Islet precursor cell (in vitro differentiated cells): ENCODE measurements around the gene SPATA24.
"Not testable (repeated sequence)": the region's sequence is repeated elsewhere in the genome, so short reads cannot be mapped to it uniquely, and the experiment has no call there.

Experiments used
- DNase-seq: peaks from one replicate; pipeline ENCODE4 v3.0.0-alpha.2; 2018

SPATA24 gene

DNA sequence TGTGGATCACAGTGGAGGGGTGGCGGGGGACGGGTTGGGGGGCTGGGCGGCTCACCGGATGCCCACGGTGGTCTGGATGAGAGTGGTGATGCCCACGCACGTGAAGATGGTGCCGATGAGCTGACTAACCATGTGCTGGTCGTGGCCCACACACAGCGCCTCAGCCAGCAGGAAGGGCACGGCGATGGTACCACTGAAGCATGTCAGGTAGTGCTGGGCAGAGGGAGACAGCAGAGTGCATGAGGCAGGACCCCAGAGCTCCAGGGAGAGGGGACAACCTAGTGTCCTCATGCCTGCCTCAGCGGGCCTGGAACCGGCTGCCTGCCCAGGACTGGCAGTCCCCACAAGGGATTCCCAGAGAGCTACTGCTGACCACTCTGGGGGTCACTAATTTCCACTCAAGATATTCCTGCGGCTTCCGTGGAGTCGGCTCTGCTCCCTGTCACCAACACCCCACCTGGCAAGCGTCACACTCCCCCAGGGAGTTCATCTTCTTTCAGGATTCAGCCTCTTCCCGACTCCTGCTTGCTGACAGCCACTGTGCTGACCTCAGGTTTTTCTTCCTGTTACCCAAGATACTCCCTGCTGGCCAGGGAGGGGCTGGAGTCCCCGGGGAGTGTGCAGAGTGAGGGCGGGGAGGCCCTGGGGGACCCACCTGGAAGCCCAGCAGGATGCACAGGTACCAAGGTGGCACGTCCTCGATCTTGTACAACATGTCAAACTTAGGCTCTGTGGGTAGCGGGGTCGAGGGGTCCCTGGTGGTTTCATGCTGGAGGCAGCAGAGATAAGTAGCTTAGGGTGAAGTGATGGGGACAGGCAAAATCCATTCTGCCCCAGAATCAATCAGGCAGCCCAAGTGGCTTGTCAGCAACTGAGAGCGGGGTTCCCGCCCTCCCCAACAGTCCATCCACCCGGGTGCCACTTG, 21.8 kb downstream of the SPATA24 start:
- no peak for DNase-seq

DNA sequence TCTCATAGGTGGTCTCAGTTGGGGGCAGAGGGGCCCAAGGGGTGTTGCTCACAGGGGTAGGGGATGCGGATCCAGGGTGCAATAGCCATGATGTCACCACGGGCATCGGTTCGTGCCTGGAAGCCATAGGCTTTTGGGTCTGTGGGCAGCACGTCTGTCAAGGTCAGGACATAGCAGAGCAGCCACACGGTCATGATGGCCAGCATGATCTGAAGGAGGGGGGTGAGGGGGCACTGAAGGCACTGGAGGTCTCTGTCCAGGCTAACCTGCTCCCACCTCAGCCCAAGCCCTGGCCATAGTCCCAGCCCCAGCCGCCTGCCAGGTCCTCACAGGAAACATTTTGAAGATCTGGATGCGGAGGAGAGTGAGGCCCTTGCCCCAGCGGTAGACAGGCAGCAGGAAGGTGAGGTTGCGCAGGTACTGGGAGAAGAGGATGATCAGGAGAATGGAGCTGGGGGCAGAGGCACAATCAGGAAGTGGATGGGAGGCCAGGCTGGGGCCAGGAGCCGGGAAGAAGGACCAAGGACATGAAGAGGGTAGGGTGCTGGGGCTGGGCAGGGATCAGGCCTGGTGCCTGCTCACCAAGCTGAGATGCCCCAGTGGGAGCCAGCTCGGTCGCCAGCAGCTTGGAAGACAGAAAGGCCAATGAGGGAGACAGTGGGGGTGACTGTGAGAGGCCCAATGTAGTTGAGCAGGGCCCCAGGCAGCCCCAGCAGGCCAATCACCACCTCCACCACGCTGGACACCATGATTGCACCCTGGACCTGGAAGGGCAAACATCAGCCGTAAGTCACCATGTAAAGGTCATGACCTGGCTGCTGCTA, 24.1 kb downstream of the SPATA24 start:
- DNase-seq, result no peak

DNA sequence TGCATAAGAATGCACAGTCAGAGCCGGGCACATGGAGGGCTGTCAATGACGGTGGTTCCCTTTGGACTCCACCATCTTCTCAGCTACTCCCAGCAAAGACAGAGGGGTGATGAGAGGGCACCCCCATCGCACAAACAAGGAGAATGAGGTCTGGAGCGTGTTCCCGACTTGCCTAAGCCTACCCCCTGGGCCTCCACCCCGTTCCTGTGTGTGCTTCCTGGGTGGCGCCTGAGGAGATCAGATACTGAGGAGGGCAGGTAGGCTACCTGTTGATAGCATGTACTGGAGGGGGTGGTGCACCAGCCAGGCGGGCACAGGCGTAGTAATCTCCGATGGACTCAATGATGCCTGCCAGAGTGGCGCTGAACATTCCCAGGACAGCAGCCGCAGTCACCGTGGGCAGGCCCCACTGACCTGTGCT, 24.9 kb downstream of the SPATA24 start:
- no peak for DNase-seq

DNA sequence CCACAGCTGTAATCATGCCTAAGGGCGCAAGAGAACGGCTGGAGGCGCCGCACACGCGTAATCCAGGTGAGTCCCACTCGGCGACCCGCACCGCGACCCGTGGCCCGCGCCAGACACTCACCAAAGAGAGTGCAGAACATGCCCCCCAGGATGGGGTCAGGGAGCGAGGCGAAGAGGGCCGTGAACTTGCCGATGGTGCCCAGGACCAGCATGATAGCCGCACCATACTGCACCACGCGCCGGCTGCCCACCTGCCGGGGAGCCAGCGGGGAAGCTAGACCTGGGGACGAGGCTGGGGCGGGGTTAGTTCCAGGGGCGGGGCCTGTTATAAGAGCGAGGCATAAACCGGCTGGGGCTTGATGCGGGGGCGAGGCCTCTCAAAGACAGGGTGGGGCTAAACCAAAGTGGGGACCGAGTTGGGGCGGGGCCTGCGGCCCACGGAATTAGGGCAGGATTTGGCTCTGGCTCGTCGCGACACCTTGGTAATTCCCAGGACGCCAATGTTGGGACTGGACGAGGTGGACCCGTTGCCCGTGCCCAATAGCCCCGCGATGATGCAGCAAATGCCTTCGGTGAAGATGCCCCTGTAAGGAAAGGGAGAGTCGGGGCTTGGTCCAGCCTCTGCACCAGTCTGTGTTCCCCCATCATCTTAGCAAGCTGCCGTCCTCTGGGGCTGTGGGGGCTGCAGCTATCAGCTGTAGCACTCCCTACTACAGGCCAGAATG, 25.6 kb downstream of the SPATA24 start:
- peak; percentile 37 for DNase-seq

DNA sequence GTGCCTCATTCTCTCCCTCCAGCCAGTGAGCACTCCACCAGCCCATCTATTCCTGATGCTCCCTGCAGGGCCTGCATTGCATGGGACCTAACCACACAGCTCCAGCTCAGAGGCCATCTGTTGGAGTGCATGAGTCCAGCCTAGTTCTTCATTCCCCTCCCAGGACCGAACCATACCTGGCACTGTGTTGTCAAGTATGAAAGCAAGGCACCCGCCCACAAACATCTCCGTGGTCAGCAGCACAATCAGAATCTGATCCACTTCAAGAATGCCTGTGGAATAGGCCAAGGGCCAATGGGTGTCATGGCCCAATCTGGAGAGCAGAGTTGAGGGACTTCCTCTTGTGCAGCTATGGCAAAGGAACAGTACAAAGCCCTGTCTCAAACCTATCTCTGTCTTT, 26.7 kb downstream of the SPATA24 start:
- no peak for DNase-seq

DNA sequence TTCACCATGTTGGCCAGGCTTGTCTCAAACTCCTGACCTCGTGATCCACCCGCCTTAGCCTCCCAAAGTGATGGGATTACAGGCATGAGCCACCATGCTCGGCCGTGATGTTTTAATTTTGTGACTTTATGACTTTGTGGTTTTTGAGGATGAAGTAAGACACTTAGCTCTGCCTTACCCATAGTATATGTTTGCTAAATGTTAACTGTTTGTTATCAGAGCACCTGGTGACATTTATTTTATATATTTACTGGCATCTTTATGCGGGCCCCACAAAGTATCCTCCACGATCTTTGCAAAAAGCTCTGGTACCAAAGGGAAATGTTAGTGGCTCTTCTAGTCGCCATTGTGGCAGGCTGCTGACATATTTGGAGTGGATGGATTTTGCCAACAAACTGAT, 27.5 kb downstream of the SPATA24 start:
- no peak for DNase-seq

DNA sequence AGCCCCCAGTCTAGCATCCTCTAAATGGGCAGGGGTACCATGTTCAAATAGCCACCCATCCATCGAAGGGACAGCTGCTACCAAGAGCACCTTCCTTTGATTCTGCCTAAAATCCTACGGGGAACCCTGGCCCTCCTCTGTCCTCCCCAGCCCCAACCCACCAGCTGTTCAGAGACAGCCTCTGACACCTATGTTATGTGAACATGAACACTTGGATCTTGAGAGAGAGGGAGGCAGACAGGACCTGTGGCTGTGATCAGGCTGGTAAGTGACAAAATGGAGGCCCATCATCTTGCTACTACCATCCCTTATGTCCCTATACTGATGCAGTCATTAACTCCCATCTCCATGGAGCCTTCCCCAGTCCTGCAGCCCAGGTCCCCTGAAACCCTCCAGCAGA, 29.0 kb downstream of the SPATA24 start:
- no peak for DNase-seq

DNA sequence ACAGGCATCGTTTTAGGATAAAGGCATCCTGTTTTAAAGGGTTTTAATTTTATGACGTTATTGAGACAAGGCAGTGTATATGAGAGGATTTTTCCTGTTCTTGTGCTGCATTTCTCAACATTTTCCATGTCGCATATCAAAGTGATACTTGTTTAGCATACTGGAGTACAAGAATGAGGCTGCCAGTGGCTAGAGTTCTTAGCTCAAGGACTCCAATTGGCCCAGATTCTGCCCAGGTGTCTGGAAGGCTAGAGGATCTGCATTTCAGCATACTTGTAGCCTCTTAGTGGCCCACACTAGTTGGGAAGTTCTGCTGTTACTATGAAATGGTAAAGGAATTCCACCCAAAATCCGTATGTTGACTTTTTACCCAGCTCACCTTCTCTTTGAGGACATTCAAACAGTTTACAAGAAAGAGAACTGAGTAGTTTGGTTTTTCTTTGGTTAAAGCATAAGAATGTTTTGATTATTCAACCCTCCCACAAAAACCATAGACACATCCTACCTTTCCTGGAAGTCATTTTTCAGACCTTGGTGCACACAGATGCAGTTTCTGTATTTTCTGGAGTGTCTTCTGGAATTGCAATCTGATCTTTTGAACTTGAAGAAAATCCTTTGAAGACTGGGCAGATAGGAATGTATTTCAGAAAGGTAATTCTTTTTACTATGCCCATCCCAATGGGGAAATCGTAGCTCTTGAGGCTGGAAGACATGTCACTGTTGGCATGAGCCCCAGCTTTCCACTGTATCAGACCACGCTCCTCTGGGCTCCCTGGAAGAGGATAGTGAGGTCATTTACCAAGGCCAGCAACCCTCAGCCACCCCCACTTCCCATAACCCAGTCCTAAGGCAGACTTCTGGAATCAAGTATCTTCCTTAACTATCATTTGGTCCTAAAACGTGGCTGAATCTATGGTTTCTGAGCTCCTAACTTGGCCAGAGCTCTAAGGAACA, 32.1 kb downstream of the SPATA24 start:
- DNase-seq, result no peak

DNA sequence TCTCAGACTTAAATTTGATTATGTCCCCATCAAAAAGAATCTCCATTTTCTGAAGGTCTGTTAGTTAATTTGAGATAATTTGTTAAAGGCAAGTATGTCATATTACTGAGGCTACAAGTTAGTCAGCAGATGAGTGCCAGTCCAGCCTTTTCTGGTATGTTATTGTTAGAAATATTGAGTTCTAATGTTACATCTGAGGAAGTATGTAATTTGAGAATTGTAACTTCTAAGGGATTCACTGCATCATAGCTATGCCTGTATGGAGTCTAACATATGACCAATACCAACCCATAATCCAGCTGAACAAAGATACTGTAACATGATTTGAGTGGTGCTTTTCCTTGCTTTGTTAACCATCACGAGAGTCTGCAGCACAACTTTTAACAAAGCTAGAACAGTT, 34.7 kb downstream of the SPATA24 start:
- no peak for DNase-seq

DNA sequence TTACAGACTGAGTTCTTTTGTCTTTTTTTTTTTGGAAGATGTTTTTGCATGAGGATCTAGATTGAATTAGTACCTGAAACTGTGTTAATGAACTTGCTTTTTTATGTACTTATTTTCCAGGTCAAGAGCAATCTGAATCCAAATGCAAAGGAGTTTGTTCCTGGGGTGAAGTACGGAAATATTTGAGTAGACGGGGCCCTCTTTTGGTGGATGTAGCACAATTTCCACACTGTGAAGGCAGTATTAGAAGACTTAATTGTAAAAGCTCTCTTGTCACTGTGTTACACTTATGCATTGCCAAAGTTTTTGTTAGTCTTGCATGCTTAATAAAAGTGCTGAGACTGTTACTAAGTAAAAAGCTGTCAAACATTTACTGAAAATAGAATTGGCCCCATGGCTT, 35.3 kb downstream of the SPATA24 start:
- no peak for DNase-seq

DNA sequence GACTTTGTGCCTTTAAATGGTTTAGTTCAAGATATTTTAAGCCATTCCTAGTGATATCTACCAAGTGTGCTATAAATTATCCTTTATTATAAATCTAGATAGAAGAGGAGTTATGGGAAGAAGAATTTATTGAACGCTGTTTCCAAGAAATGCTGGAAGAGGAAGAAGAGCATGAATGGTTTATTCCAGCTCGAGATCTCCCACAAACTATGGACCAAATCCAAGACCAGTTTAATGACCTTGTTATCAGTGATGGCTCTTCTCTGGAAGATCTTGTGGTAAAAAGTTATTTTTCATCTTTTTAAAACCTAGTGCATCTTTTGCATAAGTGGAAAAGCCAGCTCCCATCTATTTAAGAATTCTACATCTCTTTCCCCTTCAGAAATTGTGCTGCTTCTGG, 39.4 kb downstream of the SPATA24 start:
- DNase-seq, result no peak

DNA sequence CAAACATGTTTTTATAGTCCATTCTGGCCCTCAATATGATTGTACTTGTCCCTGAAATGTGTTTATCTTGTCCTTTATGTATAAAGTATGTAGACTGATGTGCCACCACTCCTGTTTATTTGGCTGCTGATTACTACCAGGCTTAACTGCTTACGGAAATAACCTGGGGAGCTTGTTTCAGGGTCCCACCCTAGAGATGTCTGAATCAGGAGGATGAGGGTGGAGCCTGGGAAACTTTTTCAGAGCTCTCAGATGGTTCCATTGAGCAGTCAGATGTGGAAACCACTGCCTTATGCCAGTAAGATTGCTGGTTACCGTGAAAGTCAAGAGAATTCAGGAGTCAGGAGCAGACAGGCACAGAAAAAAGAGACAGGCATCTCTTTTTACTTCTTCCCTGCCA, 40.0 kb downstream of the SPATA24 start:
- DNase-seq, result no peak

DNA sequence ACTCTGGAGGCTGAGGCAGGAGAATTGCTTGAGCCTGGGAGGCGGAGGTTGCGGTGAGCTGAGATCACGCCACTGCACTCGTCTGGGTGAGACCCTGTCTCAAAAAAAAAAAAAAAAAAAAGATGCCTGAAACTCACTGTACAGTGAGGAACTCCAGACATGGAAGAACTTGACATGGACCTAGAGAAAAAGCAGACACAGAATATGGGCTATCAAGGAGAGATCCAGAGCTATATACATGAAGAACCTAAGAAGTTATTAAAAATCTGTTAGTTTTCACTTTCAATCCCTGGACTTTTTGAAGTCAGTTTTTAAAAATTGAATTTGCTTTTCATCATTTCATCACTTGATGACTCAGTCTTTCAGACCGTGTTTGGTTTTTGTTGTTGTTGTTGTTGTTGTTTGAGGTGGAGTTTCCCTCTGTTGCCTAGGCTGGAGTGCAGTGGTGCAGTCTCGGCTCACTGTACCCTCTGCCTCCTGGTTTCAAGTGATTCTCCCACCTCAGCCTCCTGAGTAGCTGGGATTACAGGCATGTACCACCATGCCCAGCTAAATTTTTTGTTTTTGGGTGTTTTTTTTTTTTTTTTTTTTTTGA, 42.0 kb downstream of the SPATA24 start:
- no peak for DNase-seq

DNA sequence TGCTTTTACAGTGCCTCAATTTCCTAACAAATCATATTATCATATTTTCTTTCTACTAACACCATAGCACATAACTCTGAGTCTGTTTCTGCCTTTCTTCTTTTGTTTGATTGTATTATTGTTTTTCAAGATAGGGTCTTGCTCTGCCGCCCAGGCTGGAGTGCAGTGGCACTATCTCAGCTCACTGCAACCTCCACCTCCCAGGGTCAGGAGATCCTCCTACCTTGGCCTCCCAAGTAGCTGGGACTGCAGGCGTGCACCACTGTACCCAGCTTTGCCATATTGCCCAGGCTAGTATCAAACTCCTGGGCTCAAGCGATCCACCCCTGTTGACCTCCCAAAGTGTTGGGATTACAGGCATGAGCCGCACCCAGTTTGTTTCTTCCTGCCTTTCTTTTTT, 43.5 kb downstream of the SPATA24 start:
- no peak for DNase-seq

DNA sequence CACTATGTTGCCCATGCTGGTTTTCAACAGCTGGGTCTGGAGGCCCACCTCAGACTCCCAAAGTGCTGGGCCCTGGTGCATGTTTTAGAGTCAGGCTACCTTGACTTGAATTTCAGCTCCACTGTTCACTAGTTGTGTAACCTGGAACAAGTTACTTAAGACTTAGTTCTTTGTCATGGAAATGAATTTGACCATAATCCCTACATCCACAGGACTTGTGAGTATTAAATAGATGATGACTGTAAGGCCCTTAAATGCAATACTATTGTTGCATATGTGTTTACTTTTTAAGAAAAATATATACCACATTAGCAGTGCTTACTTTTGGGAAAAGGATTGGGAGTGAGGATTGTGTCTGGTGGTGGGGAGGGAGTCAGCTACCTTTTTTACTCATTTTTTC, 45.8 kb downstream of the SPATA24 start:
- DNase-seq, result no peak

DNA sequence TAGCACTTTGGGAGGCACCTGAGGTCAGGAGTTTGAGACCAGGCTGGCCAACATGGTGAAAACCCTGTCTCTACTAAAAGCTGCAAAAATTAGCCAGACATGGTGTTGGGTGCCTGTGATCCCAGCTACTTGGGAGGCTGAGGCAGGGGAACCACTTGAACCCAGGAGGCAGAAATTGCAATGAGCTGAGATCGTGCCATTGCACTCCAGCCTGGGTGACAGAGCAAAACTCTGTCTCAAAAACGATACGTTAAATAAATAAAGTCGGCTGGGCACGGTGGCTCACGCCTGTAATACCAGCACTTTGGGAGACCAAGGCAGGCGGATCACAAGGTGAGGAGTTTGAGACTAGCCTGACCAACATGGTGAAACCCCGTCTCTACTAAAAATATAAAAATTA, 48.0 kb downstream of the SPATA24 start:
- DNase-seq, result not testable (repeated sequence)

DNA sequence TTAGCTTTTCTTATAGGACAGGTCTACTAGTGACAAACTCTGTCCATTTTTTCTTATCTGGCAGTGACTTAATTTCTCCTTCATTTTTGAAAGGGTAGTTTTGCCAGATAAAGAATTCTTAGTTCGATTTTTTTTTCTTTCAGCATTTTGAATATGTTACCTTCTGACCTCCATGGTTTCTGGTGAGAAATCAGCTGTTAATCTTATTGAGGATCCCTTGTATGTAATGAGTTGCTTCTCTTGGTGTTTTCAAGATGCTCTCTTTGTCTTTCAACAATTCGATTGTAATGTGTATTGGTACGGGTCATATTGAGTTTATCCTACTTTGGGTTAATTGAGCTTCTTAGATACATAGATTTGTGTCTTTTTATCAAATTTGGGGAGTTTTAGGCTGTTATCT, 49.7 kb downstream of the SPATA24 start:
- no peak for DNase-seq

DNA sequence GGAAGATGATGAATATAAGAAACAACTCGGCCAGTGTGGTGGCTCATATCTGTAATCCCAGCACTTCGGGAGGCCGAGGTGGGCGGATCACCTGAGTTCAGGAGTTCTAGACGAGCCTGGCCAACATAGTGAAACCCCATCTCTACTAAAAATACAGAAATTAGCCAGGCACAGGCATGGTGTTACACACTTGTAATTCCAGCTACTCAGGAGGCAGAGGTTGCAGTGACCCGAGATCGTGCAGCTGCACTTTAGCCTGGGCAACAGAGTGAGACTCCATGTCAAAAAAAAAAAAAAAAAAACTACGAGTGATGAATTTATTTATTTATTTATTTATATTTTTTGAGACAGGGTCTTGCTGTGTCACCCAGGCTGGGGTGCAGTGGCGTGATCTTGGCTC, 56.0 kb downstream of the SPATA24 start:
- not testable (repeated sequence) for DNase-seq
